Cardiac fibroblast (primary cell): ENCODE results near the gene PCDHGB1.

Experiments
- DNase-seq, 2 donors: peaks; one replicate each; pipeline versions ENCODE4 v3.0.0 to v3.0.0-alpha.2; 2010; ENCODE audit warnings: low read depth in 2 of 2
- H3K4me3 ChIP-seq, 2 donors: replicated peaks in 1 of 2; 1 replicate in 1 of 2; 2 replicates in 1 of 2; pipeline ENCODE4 v1.5.1; 2011; ENCODE audit warnings: low read depth in 2 of 2, low read length in 2 of 2, mild to moderate bottlenecking in 2 of 2, moderate library complexity in 1 of 2
- TF ChIP-seq, protein P1 (sequence below): IDR thresholded peaks from one replicate; pipeline ENCODE4 v1.5.1; 2011; ENCODE audit warnings: low read depth, mild to moderate bottlenecking, low read length, inconsistent platforms

The PCDHGB1 gene

DNA sequence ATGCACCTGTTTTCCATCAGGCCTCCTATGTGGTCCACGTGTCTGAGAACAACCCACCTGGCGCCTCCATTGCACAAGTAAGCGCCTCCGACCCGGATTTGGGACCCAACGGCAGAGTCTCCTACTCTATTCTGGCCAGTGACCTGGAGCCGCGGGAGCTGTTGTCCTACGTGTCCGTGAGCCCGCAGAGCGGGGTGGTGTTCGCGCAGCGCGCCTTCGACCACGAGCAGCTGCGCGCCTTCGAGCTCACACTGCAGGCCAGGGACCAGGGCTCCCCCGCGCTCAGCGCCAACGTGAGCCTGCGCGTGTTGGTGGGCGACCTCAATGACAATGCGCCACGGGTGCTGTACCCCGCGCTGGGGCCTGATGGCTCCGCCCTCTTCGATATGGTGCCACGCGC lies 1.7 kb downstream of the PCDHGB1 start:
- TF ChIP-seq, protein P1, sequence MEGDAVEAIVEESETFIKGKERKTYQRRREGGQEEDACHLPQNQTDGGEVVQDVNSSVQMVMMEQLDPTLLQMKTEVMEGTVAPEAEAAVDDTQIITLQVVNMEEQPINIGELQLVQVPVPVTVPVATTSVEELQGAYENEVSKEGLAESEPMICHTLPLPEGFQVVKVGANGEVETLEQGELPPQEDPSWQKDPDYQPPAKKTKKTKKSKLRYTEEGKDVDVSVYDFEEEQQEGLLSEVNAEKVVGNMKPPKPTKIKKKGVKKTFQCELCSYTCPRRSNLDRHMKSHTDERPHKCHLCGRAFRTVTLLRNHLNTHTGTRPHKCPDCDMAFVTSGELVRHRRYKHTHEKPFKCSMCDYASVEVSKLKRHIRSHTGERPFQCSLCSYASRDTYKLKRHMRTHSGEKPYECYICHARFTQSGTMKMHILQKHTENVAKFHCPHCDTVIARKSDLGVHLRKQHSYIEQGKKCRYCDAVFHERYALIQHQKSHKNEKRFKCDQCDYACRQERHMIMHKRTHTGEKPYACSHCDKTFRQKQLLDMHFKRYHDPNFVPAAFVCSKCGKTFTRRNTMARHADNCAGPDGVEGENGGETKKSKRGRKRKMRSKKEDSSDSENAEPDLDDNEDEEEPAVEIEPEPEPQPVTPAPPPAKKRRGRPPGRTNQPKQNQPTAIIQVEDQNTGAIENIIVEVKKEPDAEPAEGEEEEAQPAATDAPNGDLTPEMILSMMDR, result no peak
- no peak overlapping the region for H3K4me3 ChIP-seq
- no peak for DNase-seq

DNA sequence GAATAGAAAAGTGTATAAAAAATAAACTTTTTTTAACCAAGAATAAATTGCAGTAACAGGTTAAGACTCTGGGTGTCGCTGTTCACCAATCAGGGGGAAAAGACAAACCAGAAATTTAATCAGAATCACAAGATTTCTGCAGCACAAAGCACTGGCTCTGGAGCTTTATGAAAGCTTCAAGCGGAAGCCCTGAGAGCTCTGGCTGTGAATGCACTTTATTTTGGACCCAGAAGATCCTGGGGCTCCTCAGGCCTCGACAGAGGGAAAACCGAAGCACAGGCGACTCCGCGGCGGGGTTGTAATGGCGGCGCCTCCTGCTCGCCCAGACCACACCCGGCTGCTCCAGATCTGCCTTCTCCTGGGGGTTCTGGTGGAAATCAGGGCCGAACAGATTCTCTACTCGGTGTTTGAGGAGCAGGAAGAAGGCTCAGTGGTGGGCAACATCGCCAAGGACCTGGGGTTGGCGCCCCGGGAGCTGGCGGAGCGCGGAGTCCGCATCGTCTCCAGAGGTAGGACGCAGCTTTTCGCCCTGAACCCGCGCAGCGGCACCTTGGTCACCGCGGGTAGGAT lies 5.1 kb downstream of the PCDHGB1 start, which contains the start of gene PCDHGA4:
PCDHGA4 (plus strand) TSS at position 122 of the 570 bp plus-strand sequence; CDS start at position 209, 87 bp downstream.
- H3K4me3 ChIP-seq, result peak within 1 kb of the TSS; percentile 33 to 52
- DNase-seq, result peak; percentile 31 to 50

DNA sequence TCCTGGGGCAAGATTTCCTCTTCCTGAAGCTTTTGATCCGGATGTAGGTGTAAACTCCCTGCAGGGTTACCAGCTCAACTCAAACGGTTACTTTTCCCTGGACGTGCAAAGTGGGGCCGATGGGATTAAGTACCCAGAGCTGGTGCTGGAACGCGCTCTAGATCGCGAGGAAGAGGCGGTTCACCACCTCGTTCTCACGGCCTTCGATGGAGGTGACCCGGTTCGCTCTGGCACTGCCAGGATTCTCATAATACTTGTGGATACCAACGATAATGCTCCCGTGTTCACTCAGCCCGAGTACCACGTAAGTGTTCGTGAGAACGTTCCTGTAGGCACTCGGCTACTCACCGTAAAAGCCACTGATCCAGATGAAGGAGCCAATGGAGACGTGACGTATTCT lies 5.7 kb downstream of the PCDHGB1 start:
- no peak for DNase-seq
- peak overlapping the region in 1 of 2 donors; percentile 52 for H3K4me3 ChIP-seq
- TF ChIP-seq, protein P1, result no peak

More for the DNA sequence above, 5.1 kb downstream of the PCDHGB1 start, which contains the start of gene PCDHGA4:
- TF ChIP-seq, protein P1, result peak; percentile 56

DNA sequence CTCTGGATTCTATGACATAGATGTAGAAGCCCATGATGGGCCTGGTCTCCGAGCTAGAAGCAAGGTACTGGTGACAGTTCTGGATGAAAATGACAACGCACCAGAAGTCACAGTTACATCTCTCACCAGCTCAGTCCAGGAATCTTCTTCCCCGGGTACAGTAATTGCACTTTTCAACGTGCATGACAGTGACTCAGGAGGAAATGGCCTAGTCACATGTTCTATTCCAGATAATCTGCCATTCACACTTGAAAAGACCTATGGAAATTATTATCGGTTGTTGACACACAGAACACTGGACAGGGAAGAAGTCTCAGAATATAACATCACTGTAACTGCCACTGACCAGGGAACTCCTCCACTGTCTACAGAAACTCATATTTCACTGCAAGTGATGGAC lies 6.2 kb downstream of the PCDHGB1 start:
- DNase-seq, result no peak
- TF ChIP-seq, protein P1, result no peak
- no peak overlapping the region for H3K4me3 ChIP-seq

DNA sequence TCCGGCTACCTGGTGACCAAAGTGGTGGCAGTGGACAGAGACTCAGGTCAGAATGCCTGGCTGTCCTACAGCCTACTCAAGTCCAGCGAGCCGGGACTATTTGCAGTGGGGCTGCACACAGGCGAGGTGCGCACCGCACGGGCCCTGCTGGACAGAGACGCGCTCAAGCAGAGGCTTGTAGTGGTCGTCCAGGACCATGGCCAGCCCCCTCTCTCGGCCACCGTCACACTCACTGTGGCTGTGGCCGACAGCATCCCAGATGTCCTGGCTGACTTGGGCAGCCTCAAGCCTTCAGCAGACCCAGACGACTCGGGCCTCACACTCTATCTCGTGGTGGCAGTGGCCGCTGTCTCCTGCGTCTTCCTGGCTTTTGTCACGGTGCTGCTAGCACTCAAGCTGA lies 7.1 kb downstream of the PCDHGB1 start:
- no peak for DNase-seq
- TF ChIP-seq, protein P1, result no peak
- no peak overlapping the region for H3K4me3 ChIP-seq

DNA sequence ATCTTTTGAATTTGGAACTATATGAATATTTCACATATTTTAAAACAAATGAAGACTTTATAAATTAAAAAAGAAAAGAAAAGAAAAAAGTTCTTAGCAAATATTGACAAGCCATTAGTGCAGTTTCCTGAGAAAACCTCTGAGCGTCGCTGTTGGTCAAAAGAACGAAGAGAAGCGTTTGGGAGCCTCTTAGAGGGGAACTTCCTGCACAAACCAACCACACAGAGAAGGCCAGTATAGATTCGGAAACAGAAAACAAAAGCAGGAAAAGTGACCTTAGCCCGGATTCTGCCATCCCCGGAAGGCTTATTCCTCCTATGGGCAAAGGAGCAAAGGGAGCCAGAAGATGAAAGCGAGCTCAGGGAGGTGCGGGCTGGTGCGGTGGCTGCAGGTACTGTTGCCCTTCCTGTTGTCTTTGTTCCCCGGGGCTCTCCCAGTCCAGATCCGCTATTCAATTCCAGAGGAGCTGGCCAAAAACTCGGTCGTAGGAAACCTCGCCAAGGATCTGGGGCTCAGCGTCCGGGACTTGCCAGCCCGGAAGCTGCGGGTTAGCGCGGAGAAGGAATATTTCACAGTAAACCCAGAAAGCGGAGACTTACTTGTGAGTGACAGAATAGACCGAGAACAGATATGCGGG lies 10.0 kb downstream of the PCDHGB1 start, which contains the start of gene PCDHGB2:
PCDHGB2 (plus strand) TSS at position 205 of the 637 bp plus-strand sequence; CDS start at position 347, 142 bp downstream.
- H3K4me3 ChIP-seq, result peak within 1 kb of the TSS; percentile 9 to 43
- TF ChIP-seq, protein P1, result peak; percentile 35
- DNase-seq, result peak; percentile 47 to 70
